Colonic mucosa (tissue), 4 donors: ENCODE results near the gene GBX1. TPM values are rescaled to one million over a fixed set of nuclear protein-coding genes. Genes with fewer than 3 reads are reported as not detected.

ENCODE experiments used
- DNase-seq: peaks from one replicate; pipeline ENCODE4 v3.0.0-alpha.2; 2020
- H3K27ac ChIP-seq: fragments of 200-600 bp; one replicate; pipeline ENCODE4 v1.8.0; 2021
- H3K27me3 ChIP-seq: fragments of 200-600 bp; one replicate; pipeline ENCODE4 v1.8.0; 2021
- H3K36me3 ChIP-seq: fragments of 200-600 bp; one replicate; pipeline ENCODE4 v1.8.0; 2021
- H3K4me1 ChIP-seq: fragments of 200-600 bp; one replicate; pipeline ENCODE4 v1.8.0; 2021; ENCODE audit warnings: mild to moderate bottlenecking
- H3K4me3 ChIP-seq: fragments of 200-600 bp; one replicate; pipeline ENCODE4 v1.8.0; 2021
- H3K9ac ChIP-seq, 2 donors: one replicate each; pipeline ENCODE4 v1.7.0; 2013; ENCODE audit warnings: control low read depth in 2 of 2, low read depth in 2 of 2, low read length in 2 of 2
- H3K9me3 ChIP-seq: fragments of 200-600 bp; one replicate; pipeline ENCODE4 v1.8.0; 2021
- CTCF ChIP-seq: fragments of 200-600 bp; IDR thresholded peaks from one replicate; pipeline ENCODE4 v1.8.0; 2022; ENCODE audit warnings: antibody characterized with exemption, mild to moderate bottlenecking
- intact Hi-C: fragments of 100-400 bp; cut with DNase I; formaldehyde crosslinking; loops from one replicate; pipeline ENCODE4 v1.14.1; 2022
- total RNA-seq, 2 donors: library from RNA; stranded (reverse); fragmentation: NEBNext Ultra II Directional in 1 of 2; extraction: Animal tissue kit (Norgen Biotek cat#: 25700) in 1 of 2; gene quantifications; one replicate each; pipeline ENCODE4 v1.2.1, GENCODE V29; 2021
- donor health status: healthy.
- donor health status: DM: no; HTN: no; CAD: no.
- donor health status: DM: no; HTN: no; CAD: no.

Gene GBX1
- total RNA-seq, 2 donors from 2014 or later: not detected

- intact Hi-C loops: no loop called here
Measured at GRCh38 chr7:151210087-151210854, 42.8 kb upstream of the GBX1 start, which contains the start of gene H2BK1. TSS of gene H2BK1 (minus strand) at chr7:151210488. CDS start at chr7:151210318, 170 bp downstream.

GRCh38 chr7:151209588-151209987 lies 42.1 kb upstream of the GBX1 start:
- Histone ChIP-seq H3K27me3 (no peaks in the 10 kb centered on the region), H3K9me3 (no peaks in the 10 kb centered on the region), H3K36me3 (no peaks in the 10 kb centered on the region), H3K4me3 (no peak overlapping the region), H3K4me1 (no peaks in the 10 kb centered on the region), H3K9ac (no peak overlapping the region), H3K27ac (no peak overlapping the region)
- no peak for DNase-seq
- intact Hi-C loops: no loop called here
- no peak for TF ChIP-seq CTCF

More at GRCh38 chr7:151210087-151210854, 42.8 kb upstream of the GBX1 start, which contains the start of gene H2BK1:
- H3K36me3 ChIP-seq: peaks cover under 1% of the 10 kb centered on the region
- no peak within 1 kb of the TSS for H3K9ac ChIP-seq
- H3K4me1 ChIP-seq: no peaks in the 10 kb centered on the region
- no peak within 1 kb of the TSS for H3K27ac ChIP-seq
- H3K4me3 ChIP-seq: no peak within 1 kb of the TSS
- TF ChIP-seq CTCF: no peak
- no peaks in the 10 kb centered on the region for H3K9me3 ChIP-seq
- no peaks in the 10 kb centered on the region for H3K27me3 ChIP-seq
- no peak for DNase-seq

GRCh38 chr7:151208253-151208862 lies 40.9 kb upstream of the GBX1 start:
- intact Hi-C loops: no loop called here

GRCh38 chr7:151207804-151208203 lies 40.3 kb upstream of the GBX1 start:
- Histone ChIP-seq H3K9me3 (no peaks in the 10 kb centered on the region), H3K36me3 (no peaks in the 10 kb centered on the region), H3K27ac (no peak overlapping the region), H3K9ac (no peak overlapping the region), H3K27me3 (no peaks in the 10 kb centered on the region), H3K4me3 (no peak overlapping the region), H3K4me1 (no peaks in the 10 kb centered on the region)
- DNase-seq: no peak
- intact Hi-C loops: no loop called here
- TF ChIP-seq CTCF: no peak

More at GRCh38 chr7:151208253-151208862, 40.9 kb upstream of the GBX1 start:
- Histone ChIP-seq H3K4me3 (no peak overlapping the region), H3K9me3 (no peaks in the 10 kb centered on the region), H3K4me1 (no peaks in the 10 kb centered on the region), H3K27ac (no peak overlapping the region), H3K36me3 (no peaks in the 10 kb centered on the region), H3K27me3 (no peaks in the 10 kb centered on the region), H3K9ac (no peak overlapping the region)
- no peak for DNase-seq
- no peak for TF ChIP-seq CTCF

GRCh38 chr7:151207315-151207714 lies 39.8 kb upstream of the GBX1 start:
- Histone ChIP-seq H3K4me1 (no peaks in the 10 kb centered on the region), H3K9me3 (no peaks in the 10 kb centered on the region), H3K27me3 (no peaks in the 10 kb centered on the region), H3K9ac (no peak overlapping the region), H3K4me3 (no peak overlapping the region), H3K27ac (no peak overlapping the region), H3K36me3 (no peaks in the 10 kb centered on the region)
- no peak for TF ChIP-seq CTCF
- intact Hi-C loops: no loop called here
- DNase-seq: no peak
